ENCODE measurements around the gene SLC4A1. TPM values are rescaled to one million over a fixed set of nuclear protein-coding genes. Genes with fewer than 3 reads are reported as not detected.

SLC4A1 gene
- under 1 TPM in 1 of 4 donors, not detected in 3; 0.21 TPM for total RNA-seq

GRCh38 chr17:44267818-44268490, at the start of gene SLC4A1:
TSS of gene SLC4A1 (minus strand) at chr17:44268135. CDS start at chr17:44262866, 5,269 bp downstream.
- H3K36me3 ChIP-seq = no peaks in the 10 kb centered on the region
- no peaks in the 10 kb centered on the region for H3K27me3 ChIP-seq
- no peak within 1 kb of the TSS for H3K27ac ChIP-seq
- TF ChIP-seq CTCF (IDR thresholded peaks at IDR 0.05) (no peak), EP300 (IDR thresholded peaks at IDR 0.05) (no peak), POLR2A (IDR thresholded peaks at IDR 0.05) (no peak)
- H3K4me1 ChIP-seq = no peaks in the 10 kb centered on the region
- DNase-seq (ENCODE audit: low spot score in 2 of 2) = no peak
- WGBS, 2 donors = 75 to 77% methylated on average over 13 to 14 of the region's 14 CpGs
- H3K4me3 ChIP-seq = no peak within 1 kb of the TSS
- H3K9me3 ChIP-seq = no peaks in the 10 kb centered on the region

GRCh38 chr17:44317545-44317944, 49.6 kb upstream of the SLC4A1 start:
- no peak overlapping the region for H3K4me3 ChIP-seq
- no peaks in the 10 kb centered on the region for H3K9me3 ChIP-seq
- DNase-seq (ENCODE audit: low spot score in 2 of 2) = no peak
- WGBS, 2 donors = 80 to 83% methylated on average over 6 of the region's 6 CpGs
- TF ChIP-seq POLR2A (IDR thresholded peaks at IDR 0.05) (no peak), CTCF (IDR thresholded peaks at IDR 0.05) (no peak), EP300 (IDR thresholded peaks at IDR 0.05) (no peak)
- H3K27me3 ChIP-seq = peaks cover 3 to 55% of the 10 kb centered on the region in 2 donors
- peaks cover 0 to 18% (median 4%) of the 10 kb centered on the region in 4 donors for H3K4me1 ChIP-seq
- H3K36me3 ChIP-seq = peaks cover 0 to 39% (median 7%) of the 10 kb centered on the region in 3 donors
- no peak overlapping the region for H3K27ac ChIP-seq

DNA sequence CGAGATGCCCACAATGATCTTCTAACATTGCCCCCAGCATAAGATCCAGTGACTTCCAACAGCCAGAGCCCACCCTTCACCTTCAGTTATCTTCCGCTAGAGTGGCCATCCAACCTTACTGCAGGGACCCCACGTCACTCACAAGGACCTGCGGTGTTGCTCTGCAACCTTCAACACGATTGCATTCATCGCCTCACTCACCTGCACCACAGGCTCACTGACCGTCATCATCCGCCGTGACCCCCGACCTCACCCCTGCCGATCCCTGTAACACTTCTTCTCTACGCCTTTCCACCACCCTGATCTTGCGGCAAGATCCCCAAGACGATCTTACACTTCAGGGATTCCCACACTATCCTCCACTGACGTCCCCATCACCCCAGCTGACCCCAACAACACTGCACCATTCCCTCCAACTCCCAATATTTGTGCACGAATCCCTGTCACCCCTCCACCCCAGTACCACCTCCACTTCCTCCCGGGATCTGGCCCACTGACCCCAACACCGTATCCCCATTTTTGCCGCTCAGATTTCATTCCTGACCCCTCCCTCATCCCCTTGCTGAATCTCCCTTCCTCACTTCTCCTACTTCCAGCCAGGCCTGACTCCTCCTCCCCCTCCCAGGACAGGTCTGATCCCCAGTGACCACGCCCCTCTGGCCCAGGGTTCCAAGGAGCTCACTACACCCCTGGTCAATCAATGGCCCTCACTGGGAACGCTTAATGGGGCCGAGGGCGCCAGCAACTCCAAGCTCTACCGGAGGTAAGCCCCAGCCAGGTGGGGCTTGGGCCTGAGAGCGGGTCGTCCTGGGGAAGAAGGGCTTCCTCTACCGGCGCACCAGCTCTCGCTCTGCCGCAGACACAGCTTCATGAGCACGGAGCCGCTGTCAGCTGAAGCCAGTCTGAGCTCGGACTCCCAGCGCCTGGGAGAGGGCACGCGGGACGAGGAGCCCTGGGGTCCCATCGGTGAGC, 48.1 kb upstream of the SLC4A1 start:
- H3K27ac ChIP-seq = no peak overlapping the region
- whole genome bisulfite sequencing, 2 donors = 6 to 9% methylated on average over 38 of the region's 38 CpGs
- no peaks in the 10 kb centered on the region for H3K9me3 ChIP-seq
- peaks cover 0 to 14% (median 3%) of the 10 kb centered on the region in 4 donors for H3K4me1 ChIP-seq
- no peak for DNase-seq (ENCODE audit: low spot score in 2 of 2)
- peaks cover 0 to 24% (median 2%) of the 10 kb centered on the region in 3 donors for H3K36me3 ChIP-seq
- H3K27me3 ChIP-seq = peaks cover 3 to 64% of the 10 kb centered on the region in 2 donors
- H3K4me3 ChIP-seq = no peak overlapping the region
- TF ChIP-seq EP300 (IDR thresholded peaks at IDR 0.05) = no peak
- no peak for TF ChIP-seq CTCF (IDR thresholded peaks at IDR 0.05)
- TF ChIP-seq POLR2A (IDR thresholded peaks at IDR 0.05) = no peak

- TF ChIP-seq CTCF (IDR thresholded peaks at IDR 0.05) (no peak), POLR2A (IDR thresholded peaks at IDR 0.05) (no peak), EP300 (IDR thresholded peaks at IDR 0.05) (no peak)
- Histone ChIP-seq H3K4me3 (peak overlapping the region in 2 of 4 donors; percentile 21 to 32), H3K27me3 (peaks cover 3 to 64% of the 10 kb centered on the region in 2 donors), H3K36me3 (peaks cover 0 to 14% (median 0%) of the 10 kb centered on the region in 3 donors), H3K27ac (no peak overlapping the region), H3K9me3 (no peaks in the 10 kb centered on the region), H3K4me1 (peaks cover 0 to 14% (median 3%) of the 10 kb centered on the region in 4 donors)
- 1 to 5% methylated on average over 25 to 28 of the region's 81 CpGs for WGBS, 2 donors
- no peak for DNase-seq (ENCODE audit: low spot score in 2 of 2)
These were observed 47.1 kb upstream of the SLC4A1 start for GRCh38 chr17:44314869-44315661.
